Measurements from ENCODE around the gene KCNE2. TPM values are rescaled to one million over a fixed set of nuclear protein-coding genes. Genes with fewer than 3 reads are reported as not detected.

Gene KCNE2, protein sequence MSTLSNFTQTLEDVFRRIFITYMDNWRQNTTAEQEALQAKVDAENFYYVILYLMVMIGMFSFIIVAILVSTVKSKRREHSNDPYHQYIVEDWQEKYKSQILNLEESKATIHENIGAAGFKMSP
- not detected for total RNA-seq

GRCh38 chr21:34363733-34364132 is at the start of gene KCNE2:
KCNE2 (plus strand) TSS chr21:34364006; CDS start chr21:34370479, 6,473 bp downstream.
- Mint-ChIP-seq H3K9me3 (ENCODE audit: low read depth) (no peaks in the 10 kb centered on the region), H3K27ac (no peak within 1 kb of the TSS), H3K4me1 (peaks cover 7% of the 10 kb centered on the region), H3K4me3 (no peak within 1 kb of the TSS), H3K27me3 (peaks cover 31% of the 10 kb centered on the region), H3K36me3 (no peaks in the 10 kb centered on the region)
- DNase-seq (peak; percentile 22), ATAC-seq (no peak)
- CTCF ChIA-PET, result interaction anchor here (2.2 kb wide), 1 partner anchor 16 kb away, joined by 6 read pairs; no protein-coding TSS in a partner anchor

DNA sequence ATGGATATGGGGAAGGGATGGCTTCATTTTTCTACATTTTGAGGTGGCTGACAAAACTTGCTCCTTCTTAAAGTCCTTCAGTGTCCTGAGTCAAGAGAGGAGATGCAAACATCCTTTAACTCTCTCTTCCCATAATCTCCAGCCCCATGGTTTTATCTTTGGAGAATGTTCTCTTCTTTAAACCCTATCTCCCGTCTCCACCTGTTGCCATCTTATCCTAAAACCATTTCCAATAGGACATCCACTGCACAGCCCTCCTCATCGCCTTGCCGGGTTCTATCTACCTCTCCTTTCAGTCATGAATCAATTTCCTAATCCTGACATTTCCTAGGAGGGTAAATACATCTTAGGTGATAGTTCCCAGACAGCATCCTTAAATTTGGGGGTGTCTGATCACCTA is 44.2 kb upstream of the KCNE2 start:
- H3K4me1 Mint-ChIP-seq, result no peaks in the 10 kb centered on the region
- no peak for ATAC-seq
- no peak overlapping the region for H3K27ac Mint-ChIP-seq
- no peak overlapping the region for H3K4me3 Mint-ChIP-seq
- H3K9me3 Mint-ChIP-seq (ENCODE audit: low read depth), result no peaks in the 10 kb centered on the region
- DNase-seq, result no peak
- peaks cover 20% of the 10 kb centered on the region for H3K27me3 Mint-ChIP-seq
- CTCF ChIA-PET, result no interaction called here
- no peaks in the 10 kb centered on the region for H3K36me3 Mint-ChIP-seq

GRCh38 chr21:34320011-34320410 is 43.8 kb upstream of the KCNE2 start:
- H3K36me3 Mint-ChIP-seq, result no peaks in the 10 kb centered on the region
- no peaks in the 10 kb centered on the region for H3K4me1 Mint-ChIP-seq
- H3K27ac Mint-ChIP-seq, result no peak overlapping the region
- CTCF ChIA-PET, result no interaction called here
- peaks cover 20% of the 10 kb centered on the region for H3K27me3 Mint-ChIP-seq
- no peak for DNase-seq
- no peak for ATAC-seq
- no peak overlapping the region for H3K4me3 Mint-ChIP-seq
- no peaks in the 10 kb centered on the region for H3K9me3 Mint-ChIP-seq (ENCODE audit: low read depth)

DNA sequence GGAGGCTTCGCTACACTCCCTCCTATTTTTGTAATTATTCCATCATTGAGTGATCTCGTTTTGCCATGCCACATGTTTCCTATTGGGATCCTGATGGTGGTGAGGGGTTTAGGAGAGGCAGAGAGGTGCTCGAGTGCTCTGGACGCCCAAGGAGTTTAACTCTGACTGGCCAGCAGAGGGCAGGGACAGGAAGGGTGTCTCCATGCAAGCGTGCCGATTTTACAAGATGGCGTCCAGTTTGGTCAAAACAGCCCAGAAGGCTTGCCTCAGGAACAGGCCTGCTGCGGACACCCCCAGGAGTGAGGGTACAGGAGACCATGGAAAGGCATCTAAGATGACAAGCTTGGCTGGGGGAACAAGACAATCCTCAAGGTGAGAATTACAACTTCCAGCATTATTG is 33.8 kb upstream of the KCNE2 start:
- Mint-ChIP-seq H3K4me1 (no peaks in the 10 kb centered on the region), H3K4me3 (no peak overlapping the region), H3K27ac (no peak overlapping the region), H3K36me3 (no peaks in the 10 kb centered on the region), H3K27me3 (peaks cover 5% of the 10 kb centered on the region), H3K9me3 (ENCODE audit: low read depth) (no peaks in the 10 kb centered on the region)
- CTCF ChIA-PET, result no interaction called here
- ATAC-seq, result no peak
- no peak for DNase-seq

GRCh38 chr21:34331726-34332125 is 32.1 kb upstream of the KCNE2 start:
- no peak for ATAC-seq
- H3K36me3 Mint-ChIP-seq, result no peaks in the 10 kb centered on the region
- H3K4me3 Mint-ChIP-seq, result no peak overlapping the region
- no peak for DNase-seq
- H3K4me1 Mint-ChIP-seq, result no peaks in the 10 kb centered on the region
- no peaks in the 10 kb centered on the region for H3K9me3 Mint-ChIP-seq (ENCODE audit: low read depth)
- no peak overlapping the region for H3K27ac Mint-ChIP-seq
- peaks cover 3% of the 10 kb centered on the region for H3K27me3 Mint-ChIP-seq
- CTCF ChIA-PET, result no interaction called here

DNA sequence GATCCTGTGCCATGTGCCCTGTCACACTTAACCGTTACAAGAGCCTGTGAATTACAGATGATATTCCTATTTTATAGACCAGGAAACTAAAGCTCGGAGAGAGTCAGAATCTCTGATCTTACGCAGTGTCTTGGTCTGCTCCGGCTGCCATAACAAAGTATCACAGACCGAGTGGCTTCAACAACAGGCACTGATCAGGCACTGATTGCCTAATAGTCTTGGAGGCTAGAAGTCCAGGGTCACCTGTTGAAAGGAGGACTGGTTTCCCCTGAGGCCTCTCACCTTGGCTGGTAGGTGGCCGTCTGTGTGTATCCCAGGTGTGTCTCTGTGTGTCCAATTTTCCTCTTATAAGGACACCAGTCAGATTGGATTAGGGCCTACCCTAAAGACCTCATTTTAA is 31.5 kb upstream of the KCNE2 start:
- CTCF ChIA-PET, result interaction anchor here (2.2 kb wide), 1 partner anchor 16 kb away, joined by 11 read pairs; no protein-coding TSS in a partner anchor
- Mint-ChIP-seq H3K9me3 (ENCODE audit: low read depth) (no peaks in the 10 kb centered on the region), H3K27ac (no peak overlapping the region), H3K4me1 (no peaks in the 10 kb centered on the region), H3K4me3 (no peak overlapping the region), H3K27me3 (peaks cover 2% of the 10 kb centered on the region), H3K36me3 (no peaks in the 10 kb centered on the region)
- ATAC-seq, result no peak
- no peak for DNase-seq

DNA sequence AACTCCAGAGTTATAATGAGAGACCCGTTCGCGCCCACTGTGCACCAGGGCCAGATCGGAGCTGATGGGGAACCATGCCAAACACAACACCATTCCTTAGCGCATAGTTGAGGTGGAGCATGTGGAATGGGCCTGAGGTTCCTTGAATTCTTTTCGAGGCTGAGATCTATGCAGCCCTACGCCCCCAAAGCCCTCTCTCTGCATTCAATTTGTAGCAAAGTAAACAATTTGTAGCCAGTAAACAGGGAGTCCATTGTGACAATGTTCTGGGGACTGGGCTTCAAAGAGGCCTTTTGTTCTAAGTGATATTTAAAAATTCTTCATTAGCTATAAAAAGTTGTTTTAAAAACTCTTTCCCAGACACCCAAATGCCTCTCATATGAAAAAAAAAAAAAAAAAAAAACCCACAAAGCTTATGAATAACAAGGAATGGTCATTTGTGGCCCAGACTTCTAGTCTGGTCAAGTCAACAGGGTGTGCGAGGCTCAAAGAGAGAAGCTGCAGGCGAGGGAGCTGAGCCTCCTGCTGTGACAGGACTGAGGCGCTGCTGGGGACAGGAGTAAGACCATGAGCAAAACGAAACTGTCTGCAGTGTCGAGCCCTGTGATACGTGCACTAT is 30.6 kb upstream of the KCNE2 start:
- ATAC-seq, result no peak
- DNase-seq, result no peak
- Mint-ChIP-seq H3K27ac (no peak overlapping the region), H3K27me3 (peaks cover 2% of the 10 kb centered on the region), H3K4me1 (peaks cover 7% of the 10 kb centered on the region), H3K36me3 (no peaks in the 10 kb centered on the region), H3K4me3 (no peak overlapping the region), H3K9me3 (ENCODE audit: low read depth) (no peaks in the 10 kb centered on the region)
- CTCF ChIA-PET, result interaction anchor here (2.0 to 2.2 kb wide), 2 partner anchors 15 to 409 kb away, joined by 8 to 11 read pairs; no protein-coding TSS in a partner anchor

DNA sequence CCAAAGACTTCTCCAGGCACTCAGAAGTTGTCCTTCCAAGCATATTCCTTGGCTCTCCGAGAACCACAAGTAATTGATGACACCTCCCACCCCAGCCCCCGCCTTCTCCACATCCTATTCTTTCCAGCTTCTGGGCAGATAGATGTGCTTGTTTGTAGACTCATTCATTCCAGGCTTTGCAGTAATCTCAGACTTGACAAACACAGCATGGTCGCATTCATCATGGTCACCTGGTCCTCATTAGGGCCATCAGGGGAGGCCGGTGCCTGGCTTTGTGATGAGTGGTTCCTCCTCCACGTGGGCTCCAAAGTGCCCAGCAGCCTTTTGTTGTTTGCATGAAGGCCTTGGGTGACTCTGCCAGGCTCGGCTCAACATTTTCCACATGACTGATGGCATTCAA is 28.5 kb upstream of the KCNE2 start:
- Mint-ChIP-seq H3K4me1 (peaks cover 16% of the 10 kb centered on the region), H3K36me3 (no peaks in the 10 kb centered on the region), H3K27me3 (peaks cover 5% of the 10 kb centered on the region), H3K27ac (no peak overlapping the region), H3K4me3 (no peak overlapping the region), H3K9me3 (ENCODE audit: low read depth) (no peaks in the 10 kb centered on the region)
- ATAC-seq (no peak), DNase-seq (peak; percentile 11)
- CTCF ChIA-PET, result no interaction called here

DNA sequence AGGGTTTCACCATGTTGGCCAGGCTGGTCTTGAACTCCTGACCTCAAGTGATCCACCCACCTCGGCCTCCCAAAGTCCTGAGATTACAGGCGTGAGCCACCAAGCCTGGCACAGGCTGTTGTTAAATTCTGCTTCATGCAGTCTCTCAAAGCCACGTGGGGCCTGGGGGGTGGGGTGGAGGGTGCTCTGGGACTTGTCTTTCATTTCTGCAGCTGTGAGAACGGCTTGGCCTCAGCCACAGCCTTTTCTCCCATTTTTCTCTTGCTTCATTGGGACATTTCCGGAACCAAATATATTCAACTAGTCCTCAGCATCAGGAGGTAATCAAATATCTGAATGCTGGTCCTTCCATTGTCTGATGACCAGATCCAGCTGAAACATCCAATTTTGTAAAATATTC is 27.6 kb upstream of the KCNE2 start:
- ATAC-seq (no peak), DNase-seq (peak; percentile 14)
- Mint-ChIP-seq H3K36me3 (no peaks in the 10 kb centered on the region), H3K4me1 (peaks cover 23% of the 10 kb centered on the region), H3K27me3 (peaks cover 5% of the 10 kb centered on the region), H3K27ac (no peak overlapping the region), H3K9me3 (ENCODE audit: low read depth) (no peaks in the 10 kb centered on the region), H3K4me3 (no peak overlapping the region)
- CTCF ChIA-PET, result interaction anchor here (1.2 to 1.7 kb wide), 2 partner anchors 12 to 412 kb away, joined by 5 to 6 read pairs; no protein-coding TSS in a partner anchor

DNA sequence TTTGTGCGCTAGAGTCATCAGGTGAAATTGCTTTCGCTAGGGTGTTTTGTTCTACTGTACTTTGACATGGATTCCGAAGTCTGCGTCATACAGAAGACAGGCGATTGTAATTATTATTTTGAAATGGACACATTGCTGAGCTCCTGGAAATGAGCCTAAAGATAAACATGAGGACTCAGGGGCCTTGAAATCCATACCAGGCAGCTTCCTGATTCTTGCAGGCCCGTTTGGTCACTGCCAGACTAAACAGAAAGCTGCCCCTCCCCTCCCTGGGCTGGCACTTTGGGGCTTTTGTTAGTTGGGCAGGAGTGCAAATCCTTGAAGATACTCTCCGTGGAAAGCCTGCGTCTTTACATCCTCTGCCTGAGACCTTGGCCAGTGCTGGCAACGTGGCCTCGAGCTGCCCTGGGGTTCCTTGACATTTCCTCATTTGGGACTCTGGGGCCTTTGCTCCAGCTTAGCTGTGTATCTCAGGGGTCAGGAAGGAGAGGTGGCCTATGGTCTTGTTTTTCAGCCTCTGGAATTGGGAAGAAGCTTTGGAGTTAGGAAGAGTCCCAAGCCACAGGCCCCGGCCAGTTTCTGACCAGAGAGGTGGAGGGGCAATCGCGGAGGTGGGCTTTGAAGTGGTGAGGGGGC is 26.9 kb upstream of the KCNE2 start:
- peak; percentile 21 for DNase-seq
- Mint-ChIP-seq H3K27me3 (peaks cover 6% of the 10 kb centered on the region), H3K27ac (no peak overlapping the region), H3K9me3 (ENCODE audit: low read depth) (no peaks in the 10 kb centered on the region), H3K4me3 (no peak overlapping the region), H3K36me3 (no peaks in the 10 kb centered on the region), H3K4me1 (peaks cover 24% of the 10 kb centered on the region)
- no peak for ATAC-seq
- CTCF ChIA-PET, result interaction anchor here (1.2 to 1.7 kb wide), 2 partner anchors 11 to 413 kb away, joined by 5 to 6 read pairs; no protein-coding TSS in a partner anchor

GRCh38 chr21:34337741-34338140 is 26.1 kb upstream of the KCNE2 start:
- peak; percentile 18 for DNase-seq
- Mint-ChIP-seq H3K27me3 (peaks cover 7% of the 10 kb centered on the region), H3K27ac (no peak overlapping the region), H3K36me3 (no peaks in the 10 kb centered on the region), H3K4me1 (peaks cover 24% of the 10 kb centered on the region), H3K4me3 (no peak overlapping the region), H3K9me3 (ENCODE audit: low read depth) (no peaks in the 10 kb centered on the region)
- CTCF ChIA-PET, result interaction anchor here (1.2 to 1.7 kb wide), 2 partner anchors 10 to 413 kb away, joined by 4 to 5 read pairs; no protein-coding TSS in a partner anchor
- ATAC-seq, result no peak

GRCh38 chr21:34338226-34338625 is 25.6 kb upstream of the KCNE2 start:
- Mint-ChIP-seq H3K27me3 (peaks cover 7% of the 10 kb centered on the region), H3K27ac (no peak overlapping the region), H3K36me3 (no peaks in the 10 kb centered on the region), H3K9me3 (ENCODE audit: low read depth) (no peaks in the 10 kb centered on the region), H3K4me1 (peaks cover 24% of the 10 kb centered on the region), H3K4me3 (no peak overlapping the region)
- DNase-seq (peak; percentile 16), ATAC-seq (no peak)
- CTCF ChIA-PET, result interaction anchor here (1.2 kb wide), 1 partner anchor 9 kb away, joined by 4 read pairs; no protein-coding TSS in a partner anchor

- CTCF ChIA-PET, result no interaction called here
- H3K36me3 Mint-ChIP-seq, result no peaks in the 10 kb centered on the region
- peaks cover 7% of the 10 kb centered on the region for H3K27me3 Mint-ChIP-seq
- no peaks in the 10 kb centered on the region for H3K9me3 Mint-ChIP-seq (ENCODE audit: low read depth)
- no peak overlapping the region for H3K27ac Mint-ChIP-seq
- H3K4me3 Mint-ChIP-seq, result no peak overlapping the region
- no peak for DNase-seq
- peaks cover 24% of the 10 kb centered on the region for H3K4me1 Mint-ChIP-seq
- no peak for ATAC-seq
Measured at GRCh38 chr21:34340061-34340460, 23.7 kb upstream of the KCNE2 start.

DNA sequence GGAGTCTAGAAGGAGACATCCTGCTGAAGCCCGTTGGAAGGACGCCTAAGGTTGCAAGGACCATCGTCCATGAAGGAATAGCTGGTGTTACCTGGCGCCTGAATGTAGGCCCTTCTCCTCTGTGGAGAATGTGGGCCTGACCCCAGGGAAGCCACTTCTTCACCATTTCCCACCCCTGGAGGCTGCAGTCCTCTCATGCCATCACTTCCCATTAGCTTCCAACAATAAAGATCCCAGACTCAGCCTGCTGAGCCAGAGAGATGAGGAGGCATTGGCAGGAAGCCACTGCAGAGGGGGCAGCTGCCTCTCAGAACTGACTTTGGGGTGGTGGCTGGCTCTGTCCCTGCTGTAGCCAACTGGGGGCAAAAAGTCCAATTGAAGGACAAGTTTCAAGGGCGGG is 21.3 kb upstream of the KCNE2 start:
- no peak overlapping the region for H3K4me3 Mint-ChIP-seq
- CTCF ChIA-PET, result interaction anchor here (10.9 kb wide), 1 partner anchor 419 kb away, joined by 200 read pairs; no protein-coding TSS in a partner anchor
- DNase-seq, result no peak
- peaks cover 7% of the 10 kb centered on the region for H3K27me3 Mint-ChIP-seq
- no peak for ATAC-seq
- peaks cover 24% of the 10 kb centered on the region for H3K4me1 Mint-ChIP-seq
- no peaks in the 10 kb centered on the region for H3K9me3 Mint-ChIP-seq (ENCODE audit: low read depth)
- no peaks in the 10 kb centered on the region for H3K36me3 Mint-ChIP-seq
- no peak overlapping the region for H3K27ac Mint-ChIP-seq

Measured in activated CD8-positive, alpha-beta memory T cell treated with anti-CD3 and anti-CD28 coated beads, Interleukin-2, amount 10 ng/mL, durations not matched to agents 7 days and 5 days (primary cell).